GM18867 (cell line): ENCODE measurements around the gene TMEM14A.

Experiments used
- ATAC-seq: cut with Tn5 transposase; IDR thresholded peaks from one replicate; pipeline ENCODE4 v1.9.1; 2021; ENCODE audit warnings: mild to moderate bottlenecking, moderate library complexity; ENCODE audit not compliant: unreplicated experiment

Gene TMEM14A

GRCh38 chr6:52670502-52671409, at the start of gene TMEM14A:
TSS of gene TMEM14A (plus strand) at chr6:52671113. CDS start at chr6:52677103, 5,990 bp downstream.
- peak; percentile 97 for ATAC-seq

- no peak for ATAC-seq
These were observed 49.3 kb upstream of the TMEM14A start for GRCh38 chr6:52621631-52622030.

DNA sequence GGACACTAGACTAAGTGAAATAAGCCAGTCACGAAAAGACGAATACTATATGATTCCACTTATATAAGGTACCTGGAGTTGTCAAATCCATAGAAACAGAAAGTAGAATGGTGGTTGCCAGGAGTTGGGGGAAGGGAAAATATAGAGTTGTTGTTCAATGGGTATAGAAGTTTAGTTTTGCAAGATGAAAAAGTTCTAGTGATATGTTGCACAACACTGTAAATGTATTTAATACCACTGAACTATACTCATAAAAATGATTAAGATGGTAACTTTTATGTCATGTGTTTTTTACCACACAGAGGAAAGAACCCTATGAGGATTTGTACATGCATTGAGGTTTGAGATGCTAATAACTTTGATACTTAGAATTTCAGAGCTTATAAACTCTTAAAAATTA, 48.1 kb upstream of the TMEM14A start:
- ATAC-seq: no peak

GRCh38 chr6:52632011-52632410, 38.9 kb upstream of the TMEM14A start:
- ATAC-seq: no peak

DNA sequence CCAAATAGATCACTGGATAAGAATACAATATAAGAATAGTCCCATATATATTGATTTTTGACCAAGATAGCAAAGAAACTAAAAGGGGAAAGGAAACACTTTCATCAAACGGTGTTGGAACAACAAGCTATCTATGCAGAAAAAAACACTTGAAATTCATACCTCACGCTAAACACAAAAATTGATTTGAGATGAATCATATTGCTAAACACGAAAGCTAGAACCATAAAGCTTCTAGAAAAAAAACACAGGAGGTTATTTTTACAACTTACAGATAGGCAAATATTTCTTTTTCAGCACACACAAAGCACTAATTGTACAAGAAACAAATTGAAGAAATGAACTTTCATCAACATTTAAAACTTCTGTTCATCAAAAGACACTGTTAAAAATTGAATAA, 36.7 kb upstream of the TMEM14A start:
- no peak for ATAC-seq

DNA sequence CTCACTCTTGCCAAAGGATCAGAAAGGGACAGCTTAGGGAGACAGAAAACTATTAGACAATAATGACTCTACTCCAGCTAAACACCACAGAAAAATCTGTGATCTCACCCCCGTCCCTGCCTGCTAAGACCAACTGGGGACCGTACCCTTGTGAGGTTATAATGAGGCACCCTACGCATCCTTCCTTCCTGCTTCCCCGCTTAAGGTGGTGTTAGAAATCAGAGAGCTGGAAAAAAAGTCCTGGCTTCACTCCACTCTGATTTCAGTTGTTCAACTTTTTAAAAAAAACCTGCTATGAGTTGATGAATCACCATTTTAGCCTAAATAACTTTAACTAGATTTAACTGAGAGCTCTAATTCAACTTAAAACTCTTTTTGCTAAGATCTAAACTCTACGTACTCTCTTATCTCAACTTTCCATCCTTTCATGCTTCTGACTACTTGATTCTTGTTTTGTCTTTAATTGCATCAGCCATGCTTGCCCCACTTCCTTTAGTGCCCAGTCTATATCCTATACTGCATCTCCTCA, 35.8 kb upstream of the TMEM14A start:
- no peak for ATAC-seq

DNA sequence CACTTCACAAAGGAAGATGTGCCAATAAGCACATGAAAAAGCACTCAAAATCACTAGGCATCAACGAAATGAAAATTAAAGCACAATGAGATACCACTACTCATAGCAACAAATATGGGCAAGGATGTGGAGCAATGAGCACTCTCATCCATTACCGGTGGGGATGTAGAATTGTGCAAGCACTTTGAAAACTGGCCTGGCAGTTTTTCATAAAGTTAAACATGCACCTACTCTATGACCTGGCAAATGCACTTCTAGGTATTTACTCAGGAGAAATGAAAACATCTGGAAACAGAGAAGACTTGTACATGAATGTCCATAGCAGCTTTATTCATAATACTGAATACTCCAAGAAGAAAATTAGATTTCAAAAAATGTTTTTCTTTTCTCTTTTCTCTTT, 34.1 kb upstream of the TMEM14A start:
- no peak for ATAC-seq

GRCh38 chr6:52639493-52639892, 31.4 kb upstream of the TMEM14A start:
- ATAC-seq: no peak

DNA sequence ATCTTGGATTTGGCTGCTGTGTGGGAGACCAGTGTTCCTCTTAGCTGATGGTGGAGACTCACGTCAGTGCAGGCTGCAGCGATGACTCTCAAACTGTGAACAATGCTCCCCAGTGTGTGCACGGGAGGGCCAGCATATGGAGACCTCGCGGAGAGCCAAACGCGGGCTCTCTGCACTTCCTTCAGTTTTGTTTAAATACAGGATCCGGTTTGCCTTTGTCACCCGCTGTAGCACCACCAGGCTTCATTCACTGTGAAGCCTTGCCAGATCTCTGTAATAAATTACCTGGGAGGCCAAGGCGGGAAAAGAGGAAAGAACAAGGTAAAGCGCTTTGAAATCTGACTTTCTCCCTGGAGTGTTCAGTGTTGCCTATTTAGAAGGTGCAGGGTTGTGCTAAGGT, 30.7 kb upstream of the TMEM14A start:
- ATAC-seq: no peak

DNA sequence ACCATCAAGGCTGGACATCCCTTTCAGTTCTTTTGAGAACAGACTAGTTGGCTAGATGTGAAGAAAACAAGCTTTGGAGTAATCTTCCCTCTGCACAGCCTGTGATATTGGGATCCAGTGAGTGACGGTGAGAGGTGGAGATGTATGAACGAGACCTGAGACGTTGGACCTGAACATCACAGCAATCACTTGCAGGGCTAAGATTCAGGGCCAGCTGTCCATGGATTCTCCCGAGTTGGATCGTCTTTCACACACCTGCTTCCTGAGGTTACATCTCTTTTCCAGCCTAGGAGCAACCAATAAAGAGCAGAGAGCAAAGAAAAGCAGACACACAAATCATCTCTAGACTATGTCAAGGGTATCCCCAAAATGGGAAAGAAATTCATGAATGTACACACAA, 30.0 kb upstream of the TMEM14A start:
- no peak for ATAC-seq

DNA sequence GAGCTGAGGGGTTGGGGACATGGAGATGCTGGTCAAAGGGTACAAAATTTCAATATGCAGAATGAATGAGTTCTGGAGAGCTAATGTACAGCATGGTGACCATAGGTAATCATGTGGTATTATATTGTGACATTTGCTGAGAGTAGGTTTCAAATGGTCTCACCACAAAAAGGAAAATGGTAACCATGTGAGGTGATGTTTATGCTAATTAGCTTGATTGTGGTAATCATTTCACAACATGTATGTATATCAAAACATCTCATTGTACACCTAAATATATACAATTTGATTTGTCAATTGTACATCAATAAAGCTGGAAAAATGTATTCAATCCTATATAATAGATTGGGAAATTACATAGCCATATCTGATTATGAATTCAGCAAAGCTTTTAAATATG, 29.5 kb upstream of the TMEM14A start:
- ATAC-seq: no peak

- no peak for ATAC-seq
These were observed 29.1 kb upstream of the TMEM14A start for GRCh38 chr6:52641826-52642225.

- no peak for ATAC-seq
These were observed 28.5 kb upstream of the TMEM14A start for GRCh38 chr6:52642368-52642767.

GRCh38 chr6:52643158-52643557, 27.8 kb upstream of the TMEM14A start:
- ATAC-seq: no peak

DNA sequence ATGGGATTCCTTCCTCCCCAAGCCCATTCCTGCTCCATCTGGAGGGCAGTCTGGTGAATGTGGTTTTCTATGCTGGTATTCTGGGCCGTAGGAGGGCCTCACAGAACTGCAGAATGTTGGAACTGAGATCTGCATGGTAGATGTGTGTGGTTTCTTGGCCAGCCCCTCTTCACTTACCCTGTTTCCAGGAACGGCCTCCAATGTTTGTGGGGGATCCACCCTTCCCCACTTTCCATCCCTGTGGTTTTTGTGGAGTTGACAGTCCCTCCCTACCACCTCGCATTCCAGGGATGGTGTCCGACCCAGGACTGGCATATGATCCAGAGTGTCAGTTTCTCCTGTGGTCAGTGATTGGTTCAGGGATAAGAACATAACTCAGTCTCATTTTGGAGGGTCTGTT, 26.7 kb upstream of the TMEM14A start:
- ATAC-seq: no peak

GRCh38 chr6:52645976-52646375, 24.9 kb upstream of the TMEM14A start:
- ATAC-seq: no peak

GRCh38 chr6:52647199-52647598, 23.7 kb upstream of the TMEM14A start:
- ATAC-seq: no peak

DNA sequence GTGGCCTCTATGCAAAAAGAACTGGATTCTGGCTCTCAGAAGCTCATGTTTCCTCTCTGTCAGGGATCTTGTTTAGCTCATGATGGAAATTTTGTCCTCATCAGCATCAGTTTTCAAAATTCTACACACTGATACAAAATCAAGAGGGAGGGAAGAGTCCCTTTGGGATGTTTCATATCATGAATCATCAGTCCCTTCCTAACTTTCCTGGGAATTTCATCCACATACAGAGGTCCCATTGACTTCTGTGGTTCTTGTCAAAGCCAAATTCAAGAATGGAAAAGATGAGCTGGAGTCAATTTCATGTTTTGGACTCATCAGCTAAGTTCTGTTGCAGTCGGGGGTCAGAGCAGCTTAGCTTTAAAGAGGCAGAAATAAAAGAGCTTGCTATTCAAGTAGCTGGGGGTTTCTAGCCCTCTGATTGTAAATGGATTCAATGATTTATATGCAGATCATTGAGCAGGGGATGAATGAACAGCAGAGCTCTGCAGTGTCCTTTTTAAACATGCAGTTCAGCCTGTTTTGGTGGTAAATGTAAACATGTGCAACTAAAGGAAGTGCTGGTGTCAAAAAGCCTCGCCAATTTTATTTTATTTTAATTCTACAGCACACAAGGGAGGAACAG, 21.3 kb upstream of the TMEM14A start:
- no peak for ATAC-seq

GRCh38 chr6:52650941-52651340, 20.0 kb upstream of the TMEM14A start:
- no peak for ATAC-seq

GRCh38 chr6:52653151-52653550, 17.8 kb upstream of the TMEM14A start:
- no peak for ATAC-seq

GRCh38 chr6:52654007-52654406, 16.9 kb upstream of the TMEM14A start:
- no peak for ATAC-seq

DNA sequence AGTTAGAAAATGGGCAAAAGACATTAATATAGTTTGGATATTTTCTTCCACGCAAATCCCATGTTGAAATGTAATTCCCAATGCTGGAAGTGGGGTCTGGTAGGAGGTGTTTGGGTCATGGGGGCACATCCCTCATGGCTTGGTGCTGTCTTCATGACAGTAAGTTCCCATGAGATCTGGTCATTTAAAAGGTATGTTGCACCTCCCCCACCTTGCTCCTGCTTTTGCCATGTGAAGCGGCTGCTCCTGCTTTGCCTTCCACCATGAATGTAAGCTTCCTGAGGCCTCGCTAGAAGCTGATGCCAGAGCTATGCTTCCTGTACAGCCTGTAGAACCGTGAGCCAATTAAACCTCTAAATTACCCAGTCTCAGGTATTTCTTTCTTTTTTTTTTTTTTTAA, 16.3 kb upstream of the TMEM14A start:
- no peak for ATAC-seq
